HUES64 (cell line): ENCODE measurements around the gene FZD7.
A peak's percentile ranks its signal among the peaks of the same experiment; 100 is the strongest.

Source experiments
- H3K27ac ChIP-seq: 2 replicates; pipeline ENCODE4 v1.7.0; 2013; ENCODE audit warnings: low read depth, low read length, inconsistent platforms
- H3K27me3 ChIP-seq: 2 replicates; pipeline ENCODE4 v1.6.1; 2013; ENCODE audit warnings: mild to moderate bottlenecking, low read length; ENCODE audit not compliant: insufficient read depth
- H3K36me3 ChIP-seq: 2 replicates; pipeline ENCODE4 v1.6.1; 2013; ENCODE audit warnings: mild to moderate bottlenecking, low read length; ENCODE audit not compliant: insufficient read depth
- H3K4me1 ChIP-seq: 2 replicates; pipeline ENCODE4 v1.6.1; 2013; ENCODE audit warnings: mild to moderate bottlenecking, low read length, moderate library complexity; ENCODE audit not compliant: insufficient read depth
- H3K4me3 ChIP-seq: 2 replicates; pipeline ENCODE4 v1.5.1; 2013; ENCODE audit warnings: mild to moderate bottlenecking, low read length, moderate library complexity
- H3K9ac ChIP-seq: 2 replicates; pipeline ENCODE4 v1.6.1; 2013; ENCODE audit warnings: mild to moderate bottlenecking, low read depth, low read length
- H3K9me3 ChIP-seq: 2 replicates; pipeline ENCODE4 v1.6.1; 2013; ENCODE audit warnings: low read depth, low read length; ENCODE audit not compliant: insufficient read depth
- WGBS: fragments of 150-250, 120-280 bp; methylation state at CpG from one replicate; pipeline ENCODE4 v1.1.7; 2013; ENCODE audit warnings: missing lambda C conversion rate; 5-methylcytosine and 5-hydroxymethylcytosine counted together

FZD7 gene

GRCh38 chr2:201996679-201997314 lies 36.9 kb upstream of the FZD7 start:
- Histone ChIP-seq H3K4me3 (no peak overlapping the region), H3K27ac (peak overlapping the region; percentile 81; the same call in 1 of the 2 replicates), H3K9ac (peak overlapping the region; percentile 17), H3K27me3 (no peaks in the 10 kb centered on the region), H3K4me1 (peaks cover 35% of the 10 kb centered on the region), H3K36me3 (no peaks in the 10 kb centered on the region), H3K9me3 (no peaks in the 10 kb centered on the region)
- WGBS, result 65% methylated on average over 5 of the region's 8 CpGs

DNA sequence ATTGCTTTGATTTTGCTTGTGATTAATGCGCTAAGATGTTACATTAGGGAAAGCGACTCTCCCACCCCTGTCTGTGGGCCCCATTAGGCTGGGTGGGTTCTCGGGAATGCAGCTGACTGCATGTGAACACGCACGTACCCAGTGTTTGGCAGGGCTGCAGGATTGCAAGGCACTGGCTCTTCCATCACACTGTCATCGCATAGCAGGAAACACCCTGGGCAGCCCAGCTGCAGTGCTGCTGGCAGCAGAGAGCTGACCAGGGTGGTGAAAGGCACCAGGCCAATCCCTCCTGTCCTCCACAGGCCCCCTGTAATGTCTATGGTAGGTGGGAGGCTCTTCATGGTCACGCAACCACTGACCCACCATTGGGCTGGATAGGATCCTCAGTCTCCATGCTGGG lies 34.4 kb upstream of the FZD7 start:
- H3K9me3 ChIP-seq, result no peaks in the 10 kb centered on the region
- no peak overlapping the region for H3K9ac ChIP-seq
- H3K4me1 ChIP-seq, result peaks cover 30% of the 10 kb centered on the region
- no peak overlapping the region for H3K4me3 ChIP-seq
- H3K36me3 ChIP-seq, result no peaks in the 10 kb centered on the region
- no peaks in the 10 kb centered on the region for H3K27me3 ChIP-seq
- no peak overlapping the region for H3K27ac ChIP-seq
- 95% methylated on average over 7 of the region's 7 CpGs for WGBS

GRCh38 chr2:202001826-202002225 lies 31.8 kb upstream of the FZD7 start:
- Histone ChIP-seq H3K9ac (no peak overlapping the region), H3K4me1 (peaks cover 21% of the 10 kb centered on the region), H3K9me3 (no peaks in the 10 kb centered on the region), H3K36me3 (no peaks in the 10 kb centered on the region), H3K27ac (no peak overlapping the region), H3K4me3 (no peak overlapping the region), H3K27me3 (no peaks in the 10 kb centered on the region)
- WGBS, result 100% methylated on average over 1 of the region's 2 CpGs

GRCh38 chr2:202002381-202002780 lies 31.3 kb upstream of the FZD7 start:
- H3K4me3 ChIP-seq, result no peak overlapping the region
- H3K4me1 ChIP-seq, result peaks cover 15% of the 10 kb centered on the region
- no peak overlapping the region for H3K27ac ChIP-seq
- H3K9ac ChIP-seq, result no peak overlapping the region
- WGBS, result 78% methylated on average over 6 of the region's 6 CpGs
- no peaks in the 10 kb centered on the region for H3K36me3 ChIP-seq
- H3K9me3 ChIP-seq, result no peaks in the 10 kb centered on the region
- no peaks in the 10 kb centered on the region for H3K27me3 ChIP-seq

GRCh38 chr2:202005272-202005887 lies 28.3 kb upstream of the FZD7 start:
- Histone ChIP-seq H3K27me3 (no peaks in the 10 kb centered on the region), H3K36me3 (no peaks in the 10 kb centered on the region), H3K4me1 (peaks cover 13% of the 10 kb centered on the region), H3K27ac (no peak overlapping the region), H3K9me3 (no peaks in the 10 kb centered on the region), H3K9ac (no peak overlapping the region), H3K4me3 (no peak overlapping the region)
- 83% methylated on average over 3 of the region's 3 CpGs for WGBS

DNA sequence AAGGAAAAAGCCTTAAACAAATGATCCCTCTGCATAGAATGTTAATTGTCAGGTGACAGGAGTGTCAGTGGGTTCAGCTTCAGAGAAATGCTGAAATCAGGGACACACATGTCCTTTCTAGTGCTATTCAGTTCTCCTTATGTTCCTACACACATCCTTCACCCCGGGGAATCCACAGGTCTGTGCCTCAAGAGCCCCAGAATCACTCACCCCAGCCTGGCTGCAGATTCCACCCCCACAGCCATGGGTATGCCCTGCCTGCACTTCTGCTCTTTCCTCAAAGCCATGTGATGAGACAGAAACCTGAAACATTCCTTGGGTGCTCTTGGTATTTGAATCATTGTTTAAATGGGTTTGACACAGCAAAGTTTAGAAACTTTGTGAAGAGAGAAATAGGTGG lies 27.4 kb upstream of the FZD7 start:
- no peak overlapping the region for H3K4me3 ChIP-seq
- H3K4me1 ChIP-seq, result peaks cover 9% of the 10 kb centered on the region
- H3K9ac ChIP-seq, result no peak overlapping the region
- H3K27ac ChIP-seq, result no peak overlapping the region
- no peaks in the 10 kb centered on the region for H3K27me3 ChIP-seq
- H3K36me3 ChIP-seq, result no peaks in the 10 kb centered on the region
- whole genome bisulfite sequencing, result 89% methylated on average over 1 of the region's 1 CpG
- no peaks in the 10 kb centered on the region for H3K9me3 ChIP-seq

GRCh38 chr2:202007015-202007982 lies 26.4 kb upstream of the FZD7 start:
- no peaks in the 10 kb centered on the region for H3K27me3 ChIP-seq
- no peaks in the 10 kb centered on the region for H3K9me3 ChIP-seq
- 84% methylated on average over 7 of the region's 7 CpGs for WGBS
- no peaks in the 10 kb centered on the region for H3K36me3 ChIP-seq
- H3K27ac ChIP-seq, result no peak overlapping the region
- H3K9ac ChIP-seq, result no peak overlapping the region
- H3K4me3 ChIP-seq, result no peak overlapping the region
- peaks cover 9% of the 10 kb centered on the region for H3K4me1 ChIP-seq

DNA sequence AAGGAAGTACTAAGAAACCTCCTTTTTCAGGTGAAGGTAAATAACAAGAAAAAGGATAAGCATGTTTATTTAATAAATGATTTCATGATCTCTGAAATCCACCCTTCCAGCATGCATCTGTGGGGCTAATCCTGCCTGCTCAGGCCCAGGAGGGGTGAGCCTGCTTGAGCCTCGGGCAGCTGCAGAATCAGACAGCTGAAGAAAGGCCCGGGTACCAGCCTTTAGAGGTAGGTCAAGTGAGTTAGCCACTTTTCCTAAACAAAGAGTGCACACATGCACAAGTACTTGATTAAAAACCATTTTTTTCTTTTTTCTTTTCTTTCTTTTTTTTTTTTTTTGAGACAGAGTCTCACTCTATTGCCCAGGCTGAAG lies 25.7 kb upstream of the FZD7 start:
- 71% methylated on average over 2 of the region's 2 CpGs for WGBS
- Histone ChIP-seq H3K9ac (no peak overlapping the region), H3K27ac (no peak overlapping the region), H3K4me3 (no peak overlapping the region), H3K9me3 (no peaks in the 10 kb centered on the region), H3K4me1 (peaks cover 9% of the 10 kb centered on the region), H3K27me3 (no peaks in the 10 kb centered on the region), H3K36me3 (no peaks in the 10 kb centered on the region)

- 83% methylated on average over 5 of the region's 5 CpGs for WGBS
- Histone ChIP-seq H3K36me3 (no peaks in the 10 kb centered on the region), H3K9ac (no peak overlapping the region), H3K27ac (no peak overlapping the region), H3K27me3 (no peaks in the 10 kb centered on the region), H3K4me1 (peaks cover 9% of the 10 kb centered on the region), H3K4me3 (no peak overlapping the region), H3K9me3 (no peaks in the 10 kb centered on the region)
Observed at GRCh38 chr2:202009019-202009481, 24.6 kb upstream of the FZD7 start.

DNA sequence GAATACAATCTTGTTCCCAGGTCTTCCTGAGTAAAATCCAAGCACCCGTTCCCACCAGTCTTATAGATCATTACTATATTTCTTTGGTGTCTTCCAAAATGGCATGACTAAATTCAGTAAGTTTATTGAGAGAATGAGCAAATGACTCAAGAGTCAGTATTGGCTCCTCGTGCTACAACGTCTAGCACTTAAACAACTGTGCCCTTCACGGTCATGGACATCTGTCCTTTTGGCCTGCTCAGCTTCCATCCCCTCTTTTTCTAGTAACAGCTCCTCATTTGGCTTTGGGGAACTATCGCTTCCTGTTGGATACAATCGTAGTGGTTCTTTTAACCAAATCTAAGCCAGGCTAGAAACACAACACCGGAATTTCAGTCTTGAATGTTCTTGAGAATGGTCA lies 24.1 kb upstream of the FZD7 start:
- Histone ChIP-seq H3K9ac (no peak overlapping the region), H3K4me1 (peaks cover 9% of the 10 kb centered on the region), H3K27ac (no peak overlapping the region), H3K36me3 (no peaks in the 10 kb centered on the region), H3K9me3 (no peaks in the 10 kb centered on the region), H3K4me3 (no peak overlapping the region), H3K27me3 (no peaks in the 10 kb centered on the region)
- 96% methylated on average over 6 of the region's 7 CpGs for WGBS

- Histone ChIP-seq H3K27me3 (no peaks in the 10 kb centered on the region), H3K9me3 (no peaks in the 10 kb centered on the region), H3K9ac (no peak overlapping the region), H3K27ac (no peak overlapping the region), H3K4me1 (no peaks in the 10 kb centered on the region), H3K4me3 (no peak overlapping the region), H3K36me3 (no peaks in the 10 kb centered on the region)
- 97% methylated on average over 2 of the region's 6 CpGs for WGBS
Observed at GRCh38 chr2:202014318-202014717, 19.3 kb upstream of the FZD7 start.
